Mucosa of rectum (tissue), 2 donors: ENCODE measurements around the gene MACROD2.

ENCODE experiments used
- H3K27ac ChIP-seq, 2 donors: one replicate each; pipeline ENCODE4 v1.7.0; 2013; ENCODE audit warnings: inconsistent platforms in 2 of 2, low read depth in 2 of 2, low read length in 2 of 2
- H3K27me3 ChIP-seq, 2 donors: one replicate each; pipeline ENCODE4 v1.7.0; 2013; ENCODE audit warnings: low read length in 2 of 2; ENCODE audit not compliant: control insufficient read depth in 2 of 2, insufficient read depth in 2 of 2
- H3K36me3 ChIP-seq, 2 donors: one replicate each; pipeline ENCODE4 v1.7.0; 2013; ENCODE audit warnings: low read length in 2 of 2; ENCODE audit not compliant: control insufficient read depth in 2 of 2, insufficient read depth in 2 of 2
- H3K4me1 ChIP-seq, 2 donors: one replicate each; pipeline ENCODE4 v1.7.0; 2013; ENCODE audit warnings: low read length in 2 of 2, mild to moderate bottlenecking in 1 of 2; ENCODE audit not compliant: control insufficient read depth in 2 of 2, insufficient read depth in 2 of 2
- H3K4me3 ChIP-seq, 2 donors: one replicate each; pipeline ENCODE4 v1.7.0; 2013; ENCODE audit warnings: low read length in 2 of 2
- H3K9ac ChIP-seq, 2 donors: one replicate each; pipeline ENCODE4 v1.7.0; 2013; ENCODE audit warnings: low read length in 2 of 2, low read depth in 1 of 2, mild to moderate bottlenecking in 1 of 2
- H3K9me3 ChIP-seq, 2 donors: one replicate each; pipeline ENCODE4 v1.7.0; 2013; ENCODE audit warnings: low read length in 2 of 2; ENCODE audit not compliant: control insufficient read depth in 2 of 2
- donor health status: healthy.
- donor health status: Normal muscosa, but diverticular disease.

Gene MACROD2

DNA sequence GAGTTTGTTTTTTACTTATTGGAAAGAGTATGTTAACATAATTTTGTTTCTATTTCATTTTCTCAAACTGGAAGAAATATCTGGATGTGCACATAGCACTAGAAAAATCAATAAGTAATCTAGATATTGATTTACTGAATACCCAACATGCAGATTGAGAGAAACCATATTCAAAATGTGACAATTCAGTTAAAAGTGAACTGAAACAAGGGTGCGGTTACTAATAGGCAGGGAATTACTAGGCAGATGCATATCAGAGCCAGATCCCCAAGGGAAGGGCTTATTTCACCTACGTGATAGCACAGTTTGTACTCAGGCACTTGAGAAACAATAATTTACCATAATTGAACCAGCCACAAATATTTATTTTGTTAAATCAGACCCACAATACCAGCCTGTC, 835.1 kb downstream of the MACROD2 start:
- no peaks in the 10 kb centered on the region for H3K9me3 ChIP-seq
- H3K36me3 ChIP-seq: no peaks in the 10 kb centered on the region
- no peak overlapping the region for H3K27ac ChIP-seq
- H3K27me3 ChIP-seq: no peaks in the 10 kb centered on the region
- H3K9ac ChIP-seq: no peak overlapping the region
- H3K4me3 ChIP-seq: no peak overlapping the region
- H3K4me1 ChIP-seq: no peaks in the 10 kb centered on the region

DNA sequence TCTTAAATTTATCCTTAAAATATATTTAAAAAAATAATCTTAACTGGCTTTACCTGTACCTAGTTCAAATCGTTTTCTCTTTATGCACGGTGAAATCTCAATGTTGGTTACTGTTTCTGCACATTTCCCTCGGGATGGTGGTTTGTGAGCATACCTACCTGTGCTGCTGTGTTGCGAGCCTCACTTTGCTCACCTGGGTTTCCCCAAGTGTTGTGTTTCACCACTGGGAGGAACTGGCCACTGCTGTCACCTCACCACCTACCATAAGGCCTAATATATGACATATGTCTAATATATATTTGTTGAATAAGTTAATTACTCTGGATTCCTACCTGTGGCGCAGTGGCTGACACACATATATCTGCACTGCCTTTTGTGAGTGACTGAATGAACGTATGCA, 835.6 kb downstream of the MACROD2 start:
- Histone ChIP-seq H3K9ac (no peak overlapping the region), H3K27me3 (no peaks in the 10 kb centered on the region), H3K4me1 (no peaks in the 10 kb centered on the region), H3K9me3 (no peaks in the 10 kb centered on the region), H3K27ac (no peak overlapping the region), H3K36me3 (no peaks in the 10 kb centered on the region), H3K4me3 (no peak overlapping the region)

DNA sequence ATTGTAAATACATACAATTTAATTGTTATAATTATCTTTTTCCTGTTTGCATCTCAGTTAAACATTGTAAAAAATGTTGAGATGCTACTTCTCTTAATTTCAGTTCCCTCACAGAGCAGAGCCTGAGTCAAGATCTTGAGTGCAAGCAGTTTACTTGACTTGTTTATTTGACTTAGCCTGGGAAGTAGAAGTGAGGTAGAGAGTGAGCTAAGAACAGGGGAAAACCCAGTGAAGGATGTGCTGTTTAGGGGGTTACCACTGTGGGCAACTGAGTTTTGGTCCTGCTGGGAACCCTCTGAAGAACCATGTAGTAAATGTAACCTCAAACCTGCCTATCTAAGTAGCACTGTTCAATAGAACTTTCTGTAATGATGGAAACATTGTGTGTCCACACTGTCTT, 837.3 kb downstream of the MACROD2 start:
- H3K4me1 ChIP-seq: no peaks in the 10 kb centered on the region
- H3K9me3 ChIP-seq: no peaks in the 10 kb centered on the region
- H3K9ac ChIP-seq: no peak overlapping the region
- H3K27ac ChIP-seq: no peak overlapping the region
- no peaks in the 10 kb centered on the region for H3K36me3 ChIP-seq
- no peak overlapping the region for H3K4me3 ChIP-seq
- H3K27me3 ChIP-seq: no peaks in the 10 kb centered on the region

DNA sequence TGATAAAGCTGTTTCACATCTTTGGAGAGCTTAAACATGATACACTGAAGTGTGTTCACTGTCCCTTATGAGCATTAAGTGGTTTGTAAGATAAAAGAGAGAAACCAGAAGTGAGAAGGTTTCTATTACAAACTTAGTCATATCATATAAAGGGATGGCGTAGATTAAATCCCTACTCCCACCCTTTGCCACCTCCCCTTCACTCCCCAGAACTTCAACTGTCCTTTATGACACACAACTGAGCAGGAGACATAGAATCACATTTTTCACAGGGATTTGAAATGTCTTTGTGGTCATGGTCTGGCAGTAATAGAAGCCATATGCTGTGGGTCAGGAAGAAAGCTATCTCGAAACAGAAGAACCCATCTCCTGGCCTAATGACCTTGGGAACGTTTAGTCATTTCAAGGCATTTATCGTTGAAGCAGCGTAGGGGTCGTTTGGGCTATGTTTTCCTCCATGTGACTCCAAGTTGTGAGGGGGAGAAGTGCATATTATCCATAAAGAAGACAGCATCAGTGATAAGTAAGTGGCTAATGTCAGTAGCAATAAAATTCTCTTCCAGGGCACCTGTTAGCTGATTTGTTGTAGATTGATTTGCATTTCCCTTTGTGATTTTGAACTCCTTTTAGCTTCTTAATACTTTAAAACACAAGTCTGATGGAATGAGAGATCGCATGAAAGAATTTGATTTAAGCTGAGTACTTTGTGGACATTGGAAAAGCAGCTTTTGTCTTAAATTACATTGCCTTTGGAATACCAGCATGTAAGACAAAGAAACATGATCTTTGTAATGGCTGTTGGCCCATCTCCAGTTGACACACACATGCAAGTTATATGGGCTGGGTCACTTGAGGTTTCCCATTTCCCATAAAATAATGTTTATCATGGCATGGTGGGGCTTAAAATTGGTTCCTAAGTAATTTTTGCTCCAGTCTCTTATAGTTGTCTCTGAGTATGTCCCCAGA, 843.6 kb downstream of the MACROD2 start:
- no peak overlapping the region for H3K9ac ChIP-seq
- peaks cover 0 to 4% of the 10 kb centered on the region in 2 donors for H3K4me1 ChIP-seq
- H3K4me3 ChIP-seq: no peak overlapping the region
- H3K27me3 ChIP-seq: no peaks in the 10 kb centered on the region
- H3K36me3 ChIP-seq: no peaks in the 10 kb centered on the region
- H3K27ac ChIP-seq: no peak overlapping the region
- no peaks in the 10 kb centered on the region for H3K9me3 ChIP-seq

DNA sequence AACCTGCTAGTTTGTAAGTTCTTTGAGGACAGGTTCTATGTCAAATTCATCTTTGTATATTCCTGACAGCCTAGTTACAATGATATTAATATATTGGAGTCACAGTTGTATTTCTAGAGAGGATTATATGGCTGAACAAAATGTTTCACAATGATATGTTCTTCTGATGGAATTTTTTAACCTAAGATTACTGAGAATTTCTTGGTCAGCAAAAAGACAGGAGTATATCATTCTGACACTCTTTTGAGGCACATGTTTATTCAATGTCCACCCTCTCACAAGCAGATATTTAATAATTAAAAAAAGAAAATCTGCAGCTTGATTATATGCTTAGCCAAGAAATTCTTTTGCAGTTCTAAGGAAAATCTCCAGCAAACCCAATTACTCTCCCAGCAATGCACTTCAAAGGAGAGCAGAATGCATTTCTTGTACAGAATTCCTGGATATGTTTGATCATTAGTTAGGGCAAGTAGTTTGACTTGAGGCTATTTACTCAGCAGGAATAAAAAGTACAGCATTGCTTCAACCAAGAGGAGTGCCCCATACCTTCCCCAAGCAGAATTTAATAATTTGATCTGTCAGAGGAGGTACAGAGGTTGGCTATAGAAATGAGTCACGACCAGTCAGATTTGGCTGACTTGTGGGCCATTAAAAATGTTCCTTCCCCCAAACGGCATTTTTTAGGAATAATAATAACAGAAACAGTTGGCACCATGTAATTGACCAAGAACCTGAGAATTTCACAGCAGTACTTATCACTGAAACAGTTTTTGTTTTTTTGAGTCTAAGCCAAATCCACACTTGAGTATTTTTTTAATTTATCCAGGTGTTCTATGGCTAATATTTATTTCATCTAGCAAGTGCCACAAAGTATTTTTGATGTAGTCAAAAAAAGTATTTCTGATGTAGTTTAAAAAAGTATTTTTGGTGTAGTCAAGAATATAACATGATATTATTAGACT, 850.2 kb downstream of the MACROD2 start:
- no peaks in the 10 kb centered on the region for H3K9me3 ChIP-seq
- H3K36me3 ChIP-seq: no peaks in the 10 kb centered on the region
- H3K4me1 ChIP-seq: no peaks in the 10 kb centered on the region
- H3K27ac ChIP-seq: no peak overlapping the region
- H3K4me3 ChIP-seq: no peak overlapping the region
- no peaks in the 10 kb centered on the region for H3K27me3 ChIP-seq
- H3K9ac ChIP-seq: no peak overlapping the region

DNA sequence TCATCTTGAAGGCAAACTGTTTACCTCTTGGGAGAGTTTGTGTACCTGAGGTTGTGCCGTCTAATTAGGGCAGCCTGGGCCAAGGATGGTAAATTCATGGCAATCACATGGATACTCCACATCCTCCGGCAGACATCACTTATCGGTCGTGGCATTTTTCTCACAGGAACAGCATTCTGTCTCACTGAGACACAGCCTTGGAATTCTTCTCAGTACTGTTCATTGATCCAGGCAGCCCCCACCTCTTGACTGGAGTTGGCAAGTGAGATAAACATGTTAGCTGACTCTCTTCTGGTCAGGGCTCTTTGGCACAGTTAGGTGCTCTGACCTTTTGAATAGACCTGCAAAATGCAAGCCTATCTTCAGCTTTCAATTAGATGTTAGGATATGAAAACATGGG, 853.5 kb downstream of the MACROD2 start:
- no peak overlapping the region for H3K27ac ChIP-seq
- H3K36me3 ChIP-seq: no peaks in the 10 kb centered on the region
- H3K27me3 ChIP-seq: no peaks in the 10 kb centered on the region
- no peaks in the 10 kb centered on the region for H3K9me3 ChIP-seq
- H3K4me3 ChIP-seq: no peak overlapping the region
- H3K9ac ChIP-seq: no peak overlapping the region
- no peaks in the 10 kb centered on the region for H3K4me1 ChIP-seq

DNA sequence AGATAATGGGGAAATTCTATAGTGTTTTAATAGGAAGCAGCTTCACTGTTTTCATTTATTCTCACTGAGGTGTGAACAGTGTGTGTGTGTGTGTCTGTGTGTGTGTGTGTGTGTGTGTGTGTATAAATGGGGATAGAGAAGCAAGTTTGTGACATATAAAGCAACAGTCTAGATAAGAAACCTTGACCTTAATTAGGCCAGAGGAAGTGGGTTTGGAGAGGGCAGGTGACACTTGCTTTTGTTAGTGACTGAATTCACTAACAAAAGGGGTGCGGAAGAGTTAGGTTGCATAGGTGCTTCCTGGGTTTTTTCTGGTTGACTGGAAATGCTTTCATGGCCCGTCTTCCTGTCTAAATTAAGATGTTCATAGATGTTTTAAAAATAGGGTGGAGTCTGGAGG, 857.8 kb downstream of the MACROD2 start:
- no peak overlapping the region for H3K9ac ChIP-seq
- no peaks in the 10 kb centered on the region for H3K27me3 ChIP-seq
- no peaks in the 10 kb centered on the region for H3K9me3 ChIP-seq
- H3K36me3 ChIP-seq: no peaks in the 10 kb centered on the region
- no peak overlapping the region for H3K27ac ChIP-seq
- no peak overlapping the region for H3K4me3 ChIP-seq
- no peaks in the 10 kb centered on the region for H3K4me1 ChIP-seq

DNA sequence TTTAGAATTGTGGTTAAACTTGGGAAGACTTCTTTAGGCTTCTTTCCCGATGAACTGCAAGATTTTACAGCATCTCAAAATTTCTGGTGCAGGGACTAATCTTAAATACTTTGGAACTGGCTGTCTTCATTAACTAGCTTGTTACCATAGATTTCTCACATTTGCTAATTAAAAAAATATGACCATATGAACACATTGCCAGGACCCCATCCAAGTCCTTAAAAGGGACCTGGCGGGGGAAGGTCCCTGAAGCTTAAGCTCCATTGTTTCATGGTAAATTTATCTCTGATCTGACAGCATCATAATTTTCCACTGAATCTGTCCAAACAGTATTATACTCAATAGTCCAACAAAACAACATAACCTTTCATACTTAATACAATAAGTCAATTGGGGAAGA, 859.9 kb downstream of the MACROD2 start:
- no peak overlapping the region for H3K9ac ChIP-seq
- H3K27me3 ChIP-seq: no peaks in the 10 kb centered on the region
- no peaks in the 10 kb centered on the region for H3K4me1 ChIP-seq

DNA sequence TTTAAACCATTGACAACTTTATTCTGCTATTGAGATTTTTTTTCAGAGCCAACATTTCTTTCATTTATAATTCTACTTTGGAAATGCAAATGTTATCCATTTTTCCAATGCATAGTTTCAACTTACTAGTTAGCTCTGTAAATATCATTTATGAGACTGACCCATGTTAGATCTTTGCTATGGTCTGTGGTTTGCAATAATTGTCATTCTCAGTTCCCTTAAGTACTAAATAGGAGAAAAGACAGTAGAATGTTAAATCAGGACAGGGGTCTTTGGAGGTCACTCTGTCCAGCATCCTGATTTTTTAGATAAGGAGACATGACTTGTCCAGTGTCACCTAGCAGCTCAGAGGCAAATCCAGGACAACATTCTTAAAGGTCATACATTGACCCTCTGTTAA, 864.3 kb downstream of the MACROD2 start:
- Histone ChIP-seq H3K4me1 (no peaks in the 10 kb centered on the region), H3K27ac (no peak overlapping the region), H3K4me3 (no peak overlapping the region), H3K27me3 (no peaks in the 10 kb centered on the region), H3K9ac (no peak overlapping the region), H3K9me3 (no peaks in the 10 kb centered on the region), H3K36me3 (no peaks in the 10 kb centered on the region)

More for the DNA sequence above, 859.9 kb downstream of the MACROD2 start:
- no peak overlapping the region for H3K4me3 ChIP-seq
- no peaks in the 10 kb centered on the region for H3K36me3 ChIP-seq
- no peaks in the 10 kb centered on the region for H3K9me3 ChIP-seq
- H3K27ac ChIP-seq: no peak overlapping the region

DNA sequence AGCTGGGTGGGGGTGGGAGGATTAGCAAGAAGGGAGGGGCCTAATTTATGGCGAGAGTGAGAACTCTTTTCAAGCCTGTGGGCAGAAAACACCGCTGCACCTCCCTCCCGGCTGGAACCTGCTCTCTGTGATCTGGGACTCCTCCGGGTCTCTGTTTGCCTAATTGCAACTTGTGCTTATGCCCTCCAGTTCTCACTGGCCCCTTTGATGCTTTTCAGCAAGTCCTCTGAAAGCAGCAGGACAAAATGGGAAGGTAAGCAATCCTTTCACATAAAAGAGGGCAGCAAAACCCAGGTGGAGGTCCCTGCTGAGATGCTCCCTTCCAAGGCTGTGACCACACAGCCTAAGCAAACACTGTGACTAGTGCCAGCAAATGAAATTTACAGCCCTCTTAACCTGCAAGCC, 865.1 kb downstream of the MACROD2 start:
- no peaks in the 10 kb centered on the region for H3K4me1 ChIP-seq
- H3K36me3 ChIP-seq: no peaks in the 10 kb centered on the region
- H3K27me3 ChIP-seq: no peaks in the 10 kb centered on the region
- no peaks in the 10 kb centered on the region for H3K9me3 ChIP-seq
- H3K27ac ChIP-seq: no peak overlapping the region
- no peak overlapping the region for H3K9ac ChIP-seq
- no peak overlapping the region for H3K4me3 ChIP-seq
